SHP77 (cell line): ENCODE results near the gene PSMG2.

Experiments
- DNase-seq, 2 experiments: peaks; one replicate each; lab custom pipeline; 2025; lab: John Stamatoyannopoulos, UW

PSMG2 gene

DNA sequence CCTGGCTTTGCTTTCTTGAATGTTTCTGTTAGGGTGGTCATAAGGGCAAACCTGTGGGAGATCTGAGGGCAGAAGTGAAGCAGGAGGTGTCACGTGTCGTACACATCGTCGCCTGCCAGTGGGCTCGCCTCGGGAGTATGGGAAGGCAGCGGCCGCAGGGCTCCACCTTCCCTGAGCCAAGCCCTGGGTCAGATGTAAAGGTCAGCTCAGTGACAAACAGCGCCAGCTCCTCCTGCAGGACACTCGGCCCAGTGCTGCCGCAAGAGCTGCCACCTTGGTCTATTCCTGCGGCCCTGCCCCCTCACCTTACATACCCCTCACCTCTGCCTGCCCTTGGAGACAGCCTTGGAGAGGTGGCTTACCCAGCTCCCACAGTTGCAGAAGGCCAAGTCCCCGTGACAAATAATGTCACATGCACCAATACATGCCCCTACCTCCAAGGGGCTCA lies 64.2 kb downstream of the PSMG2 start:
- DNase-seq, result no peak

DNA sequence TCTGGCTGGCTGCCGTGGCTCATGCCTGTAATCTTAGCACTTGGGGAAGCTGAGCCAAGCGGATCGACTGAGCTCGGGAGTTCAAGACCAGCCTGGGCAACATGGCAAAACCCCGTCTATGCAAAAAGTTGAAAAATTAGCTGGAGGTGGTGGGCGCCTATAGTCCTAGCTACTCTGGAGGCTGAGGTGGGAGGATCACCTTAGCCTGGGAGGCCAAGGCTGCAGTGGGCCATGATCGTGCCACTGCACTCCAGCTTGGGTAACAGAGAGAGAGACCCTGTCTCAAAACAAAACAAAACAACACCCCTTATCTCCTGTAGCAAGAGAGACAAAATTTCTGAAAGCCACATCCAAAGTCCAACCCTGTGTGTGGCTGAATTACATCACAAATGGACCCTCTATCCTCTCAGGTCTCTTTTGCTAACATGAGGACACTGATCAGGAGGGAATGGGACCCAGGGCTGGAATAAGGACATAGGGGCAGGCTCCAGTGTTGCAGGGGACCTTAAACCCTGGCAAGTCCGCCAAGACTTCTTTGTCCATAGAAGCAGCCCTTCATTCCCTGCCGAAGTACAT lies 64.8 kb downstream of the PSMG2 start:
- DNase-seq, result no peak

DNA sequence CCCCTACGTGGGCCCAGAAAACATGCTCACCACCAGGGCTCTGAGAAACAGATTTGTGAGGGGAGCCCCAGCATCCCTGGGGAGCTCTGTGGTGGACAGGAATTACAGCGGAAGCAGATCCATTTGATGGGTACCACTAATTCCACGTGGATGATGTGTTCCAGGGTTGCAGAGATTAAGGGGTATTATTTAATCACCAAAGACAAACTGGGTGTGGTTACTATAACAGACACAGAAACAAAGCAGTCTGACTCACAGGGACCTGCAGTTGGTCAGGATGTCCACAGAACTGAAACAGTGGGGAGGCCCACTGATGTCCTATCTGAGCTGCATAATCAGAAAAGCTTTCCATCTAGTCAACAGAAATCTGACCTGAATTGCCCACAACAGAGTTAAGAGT lies 65.8 kb downstream of the PSMG2 start:
- DNase-seq, result no peak

DNA sequence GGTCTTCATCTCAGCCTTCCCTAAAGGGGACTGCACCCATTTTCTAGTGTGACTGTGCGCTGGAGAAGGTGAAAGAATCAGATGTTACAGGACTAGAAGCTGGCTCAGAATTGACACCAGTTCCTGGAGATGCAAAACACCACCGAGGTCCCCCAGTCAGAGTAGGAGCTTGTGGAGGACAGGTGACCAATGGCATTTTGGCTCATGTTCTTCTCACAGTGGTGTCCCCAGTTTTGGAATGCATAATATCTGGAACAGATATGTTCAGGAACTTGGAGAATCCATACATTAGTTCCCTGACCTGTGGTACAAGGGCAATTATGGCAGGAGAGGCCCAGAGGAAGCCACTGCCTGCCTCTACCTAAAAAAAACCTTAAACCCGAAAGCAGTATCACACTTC lies 66.3 kb downstream of the PSMG2 start:
- no peak for DNase-seq

DNA sequence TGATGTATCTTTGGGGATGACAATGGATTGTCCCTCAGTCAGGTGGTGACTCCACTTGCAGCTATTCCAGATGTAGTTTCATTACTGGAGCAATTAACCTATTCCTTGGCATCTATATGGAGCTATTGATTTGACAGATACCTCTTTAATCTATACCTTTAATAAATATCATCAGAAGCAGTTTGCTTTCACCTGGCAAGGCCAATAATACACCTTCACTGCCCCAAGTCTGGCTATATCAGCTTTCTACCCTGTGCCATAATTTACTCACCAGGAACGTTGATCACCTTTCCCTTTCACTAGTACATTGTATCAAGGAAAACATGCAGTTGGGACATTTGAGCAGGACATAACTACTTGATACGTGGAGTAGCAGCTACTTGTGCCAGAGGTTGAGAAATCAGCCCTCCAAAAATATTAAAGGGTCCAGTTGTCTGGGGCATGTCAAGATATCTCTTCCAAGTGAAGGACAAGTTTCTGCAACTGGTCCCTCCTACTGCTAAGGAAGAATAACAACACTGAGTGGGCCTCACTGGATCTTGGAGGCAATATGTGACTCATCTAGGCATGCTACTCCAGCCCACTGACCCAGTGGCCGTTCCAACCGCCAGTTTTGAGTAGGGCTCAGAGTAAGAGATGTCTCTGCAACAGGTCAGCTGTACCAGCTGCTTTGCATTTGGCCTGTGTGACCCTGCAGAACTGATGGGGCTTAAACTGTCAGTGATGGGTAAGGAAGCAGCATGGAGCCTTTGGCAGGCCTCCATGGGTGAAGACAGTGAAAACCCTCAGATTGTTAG lies 67.0 kb downstream of the PSMG2 start:
- DNase-seq, result no peak

DNA sequence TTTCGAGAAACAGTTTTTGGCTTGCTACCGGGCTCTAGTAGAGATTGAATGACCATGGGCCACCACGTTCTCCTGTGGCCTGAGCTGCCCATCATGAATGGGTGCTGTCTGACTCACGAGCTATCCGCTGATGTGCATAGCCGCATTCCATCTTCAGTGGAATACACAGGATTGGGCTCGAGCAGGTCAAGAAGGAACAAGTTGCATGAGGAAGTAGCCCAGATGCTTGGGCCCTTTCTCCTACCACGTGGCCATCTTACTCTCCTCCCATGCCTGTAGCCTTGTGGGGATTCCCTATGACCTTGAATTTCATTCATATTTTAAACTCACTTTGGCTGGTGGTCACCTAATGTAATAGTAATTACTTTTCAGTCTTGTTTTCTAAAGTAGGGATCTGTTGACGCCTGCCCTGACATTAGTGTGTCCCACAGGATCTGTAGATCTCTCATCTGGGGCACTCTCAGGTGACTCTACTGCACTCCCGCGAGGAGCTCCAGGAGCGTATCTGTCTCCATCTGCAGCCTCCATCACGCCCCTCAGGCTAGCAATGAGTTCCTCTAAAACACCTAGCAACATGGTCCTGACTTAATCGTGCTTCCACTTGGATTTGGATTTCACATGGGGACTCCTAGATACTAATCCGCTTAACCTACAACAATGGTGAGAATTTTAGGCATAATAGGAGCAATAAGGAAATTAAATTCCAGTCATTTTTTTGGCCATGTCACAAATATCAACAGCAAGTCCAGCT lies 67.8 kb downstream of the PSMG2 start:
- no peak for DNase-seq

DNA sequence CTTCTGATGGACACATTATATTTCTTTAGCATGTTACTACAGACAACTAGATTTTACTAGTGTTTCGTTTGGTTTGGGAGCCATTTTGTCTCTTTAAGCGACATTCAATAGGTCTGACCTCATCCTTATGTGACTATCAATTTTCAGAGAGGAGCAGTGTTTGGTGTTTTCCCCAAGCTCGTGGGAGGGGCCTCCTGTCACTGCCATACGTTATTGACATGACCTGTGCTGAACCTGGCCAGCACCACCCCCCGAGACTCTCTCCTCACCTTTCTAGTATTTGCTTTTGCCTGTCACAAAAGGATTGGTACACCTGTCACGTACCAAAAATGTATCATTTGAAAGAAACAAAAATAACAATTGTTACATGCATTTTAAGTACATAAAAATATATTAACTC lies 69.3 kb downstream of the PSMG2 start:
- DNase-seq, result no peak

DNA sequence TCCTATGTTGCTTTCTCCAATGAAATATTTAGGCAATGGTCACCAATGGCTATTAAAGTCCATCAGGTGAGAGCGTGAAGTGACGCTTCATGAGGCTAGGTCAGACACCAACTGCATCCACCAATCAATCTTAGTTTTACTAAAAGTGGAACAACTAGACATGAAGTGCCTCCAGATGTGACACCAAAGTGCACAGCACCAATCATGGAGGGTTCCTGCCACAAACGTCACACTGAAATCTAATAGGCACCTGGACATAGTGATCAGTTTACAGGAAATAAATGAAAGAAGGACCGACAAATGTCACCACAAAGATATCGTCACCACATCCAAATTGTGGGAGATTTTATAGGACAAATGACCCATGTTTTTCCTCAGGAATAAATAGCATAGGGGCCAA lies 70.5 kb downstream of the PSMG2 start:
- DNase-seq, result no peak

DNA sequence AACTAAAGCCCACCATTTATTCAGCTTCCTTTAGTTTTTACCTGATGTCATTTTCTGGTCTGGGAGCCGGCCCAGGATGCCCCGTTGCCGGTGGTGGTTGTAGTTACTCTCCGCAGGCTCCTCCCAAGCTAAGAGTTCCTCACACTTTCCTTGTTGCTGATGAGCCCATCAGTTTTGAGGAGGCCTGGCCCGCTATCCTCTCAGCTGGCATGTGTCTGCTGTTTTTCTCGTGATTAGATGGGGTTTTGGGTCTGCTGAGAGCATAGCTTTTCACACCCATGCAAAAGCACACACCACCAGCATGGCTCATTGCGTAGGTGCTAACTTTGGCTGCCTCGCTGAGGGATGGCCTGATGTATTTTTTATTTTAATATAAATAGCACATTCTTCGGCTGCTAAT lies 72.1 kb downstream of the PSMG2 start:
- no peak for DNase-seq
